ENCODE data around the gene OPHN1. TPM values are rescaled to one million over a fixed set of nuclear protein-coding genes. Genes with fewer than 3 reads are reported as not detected.

OPHN1 gene
- total and polyA plus RNA-seq, 10 of the 15 experiments (the other 5 are each of a cell fraction or from before 2014, with no cell fraction given): under 0.01 to 0.03 (median 0.03) TPM; not detected in 6

DNA sequence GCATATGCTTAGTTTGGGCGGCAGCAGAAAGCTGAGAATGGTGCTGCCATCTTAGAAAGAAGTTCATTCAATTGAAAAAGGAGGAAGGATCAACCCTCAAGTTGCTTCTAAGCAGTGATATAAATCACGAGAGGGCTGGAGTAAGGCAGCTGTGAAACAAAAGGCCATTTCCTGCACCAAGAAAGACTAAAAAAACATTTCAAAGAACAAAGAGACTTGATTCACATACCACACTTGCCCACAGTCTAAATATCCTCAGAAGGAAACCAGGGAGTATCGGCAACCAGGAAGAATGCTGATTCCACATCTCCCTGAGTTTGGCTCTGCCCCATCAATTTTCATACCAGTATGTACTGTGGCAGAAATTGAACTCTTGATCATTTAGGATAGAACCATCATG, 240.1 kb downstream of the OPHN1 start:
- Histone ChIP-seq H3K4me2 (ENCODE audit: control insufficient read depth, insufficient read depth) (no peak overlapping the region), H4K20me1 (ENCODE audit: control insufficient read depth, insufficient read depth) (no peaks in the 10 kb centered on the region), H3K9me3 (replicated peaks; ENCODE audit: control insufficient read depth, insufficient read depth, low read length) (no peaks in the 10 kb centered on the region), H3K4me1 (ENCODE audit: control insufficient read depth, insufficient read depth, low read length) (no peaks in the 10 kb centered on the region), H3K27ac (ENCODE audit: control insufficient read depth, insufficient read depth) (no peak overlapping the region), H3K27me3 (replicated peaks in 1 of 2; ENCODE audit: control insufficient read depth in 2 of 2, insufficient read depth in 2 of 2, low read length in 1 of 2) (no peaks in the 10 kb centered on the region), H2AFZ (ENCODE audit: control insufficient read depth, low read depth, low read length) (no peak overlapping the region), H3K9ac (ENCODE audit: control insufficient read depth, insufficient read depth, low read length) (no peak overlapping the region), H3K36me3 (ENCODE audit: control insufficient read depth in 2 of 2, insufficient read depth in 2 of 2, low read length in 1 of 2) (no peaks in the 10 kb centered on the region), H3K79me2 (ENCODE audit: control insufficient read depth, insufficient read depth, low read length) (no peaks in the 10 kb centered on the region), H3K4me3 (no peak overlapping the region)
- ChIA-PET RAD21 (ENCODE audit: unreplicated experiment) (no interaction called here), SMC1A (ENCODE audit: uncharacterized antibody, unreplicated experiment) (no interaction called here), POLR2A (no interaction called here), CTCF (interaction anchor here (0.7 kb wide), 1 partner anchor 8 kb away, joined by 3 read pairs; no protein-coding TSS in a partner anchor)
- intact Hi-C loops (cut with micrococcal nuclease; ENCODE audit: unreplicated experiment) (no loop called here), in situ Hi-C loops (cut with MboI) (loop anchor here (10.0 to 25.0 kb wide), 2 partner anchors 272 to 1094 kb away; no protein-coding TSS in a partner anchor)
- no peak for FAIRE-seq
- no peak for DNase-seq (ENCODE audit: low read depth, low spot score)
- BruUV-seq (replicated peaks): no TSS peak
- ATAC-seq: no peak
- WGBS (ENCODE audit: insufficient coverage, insufficient replicate concordance, low lambda C conversion rate, missing lambda C conversion rate): 0% methylated on average over 3 of the region's 3 CpGs
- no peak for TF ChIP-seq CREM (IDR thresholded peaks at IDR 0.05; ENCODE audit: low read depth)
- no peak for TF ChIP-seq CHD4 (IDR thresholded peaks at IDR 0.05)
- TF ChIP-seq MYB (IDR thresholded peaks at IDR 0.05; ENCODE audit: borderline replicate concordance, low read depth, low read length): no peak
- no peak for TF ChIP-seq SMAD5 (IDR thresholded peaks at IDR 0.05; ENCODE audit: low read depth)
- TF ChIP-seq, protein P1, sequence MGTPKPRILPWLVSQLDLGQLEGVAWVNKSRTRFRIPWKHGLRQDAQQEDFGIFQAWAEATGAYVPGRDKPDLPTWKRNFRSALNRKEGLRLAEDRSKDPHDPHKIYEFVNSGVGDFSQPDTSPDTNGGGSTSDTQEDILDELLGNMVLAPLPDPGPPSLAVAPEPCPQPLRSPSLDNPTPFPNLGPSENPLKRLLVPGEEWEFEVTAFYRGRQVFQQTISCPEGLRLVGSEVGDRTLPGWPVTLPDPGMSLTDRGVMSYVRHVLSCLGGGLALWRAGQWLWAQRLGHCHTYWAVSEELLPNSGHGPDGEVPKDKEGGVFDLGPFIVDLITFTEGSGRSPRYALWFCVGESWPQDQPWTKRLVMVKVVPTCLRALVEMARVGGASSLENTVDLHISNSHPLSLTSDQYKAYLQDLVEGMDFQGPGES (IDR thresholded peaks at IDR 0.05): no peak
- no peak for TF ChIP-seq ZNF217 (IDR thresholded peaks at IDR 0.05)
- no peak for TF ChIP-seq RUNX3 (IDR thresholded peaks at IDR 0.05; ENCODE audit: low read length)
- TF ChIP-seq, protein P2, sequence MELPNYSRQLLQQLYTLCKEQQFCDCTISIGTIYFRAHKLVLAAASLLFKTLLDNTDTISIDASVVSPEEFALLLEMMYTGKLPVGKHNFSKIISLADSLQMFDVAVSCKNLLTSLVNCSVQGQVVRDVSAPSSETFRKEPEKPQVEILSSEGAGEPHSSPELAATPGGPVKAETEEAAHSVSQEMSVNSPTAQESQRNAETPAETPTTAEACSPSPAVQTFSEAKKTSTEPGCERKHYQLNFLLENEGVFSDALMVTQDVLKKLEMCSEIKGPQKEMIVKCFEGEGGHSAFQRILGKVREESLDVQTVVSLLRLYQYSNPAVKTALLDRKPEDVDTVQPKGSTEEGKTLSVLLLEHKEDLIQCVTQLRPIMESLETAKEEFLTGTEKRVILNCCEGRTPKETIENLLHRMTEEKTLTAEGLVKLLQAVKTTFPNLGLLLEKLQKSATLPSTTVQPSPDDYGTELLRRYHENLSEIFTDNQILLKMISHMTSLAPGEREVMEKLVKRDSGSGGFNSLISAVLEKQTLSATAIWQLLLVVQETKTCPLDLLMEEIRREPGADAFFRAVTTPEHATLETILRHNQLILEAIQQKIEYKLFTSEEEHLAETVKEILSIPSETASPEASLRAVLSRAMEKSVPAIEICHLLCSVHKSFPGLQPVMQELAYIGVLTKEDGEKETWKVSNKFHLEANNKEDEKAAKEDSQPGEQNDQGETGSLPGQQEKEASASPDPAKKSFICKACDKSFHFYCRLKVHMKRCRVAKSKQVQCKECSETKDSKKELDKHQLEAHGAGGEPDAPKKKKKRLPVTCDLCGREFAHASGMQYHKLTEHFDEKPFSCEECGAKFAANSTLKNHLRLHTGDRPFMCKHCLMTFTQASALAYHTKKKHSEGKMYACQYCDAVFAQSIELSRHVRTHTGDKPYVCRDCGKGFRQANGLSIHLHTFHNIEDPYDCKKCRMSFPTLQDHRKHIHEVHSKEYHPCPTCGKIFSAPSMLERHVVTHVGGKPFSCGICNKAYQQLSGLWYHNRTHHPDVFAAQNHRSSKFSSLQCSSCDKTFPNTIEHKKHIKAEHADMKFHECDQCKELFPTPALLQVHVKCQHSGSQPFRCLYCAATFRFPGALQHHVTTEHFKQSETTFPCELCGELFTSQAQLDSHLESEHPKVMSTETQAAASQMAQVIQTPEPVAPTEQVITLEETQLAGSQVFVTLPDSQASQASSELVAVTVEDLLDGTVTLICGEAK (IDR thresholded peaks at IDR 0.05; ENCODE audit: borderline replicate concordance): no peak
- no peak for TF ChIP-seq MEF2A (IDR thresholded peaks at IDR 0.05; ENCODE audit: insufficient read depth, low read depth, low read length)
- TF ChIP-seq, protein P3, sequence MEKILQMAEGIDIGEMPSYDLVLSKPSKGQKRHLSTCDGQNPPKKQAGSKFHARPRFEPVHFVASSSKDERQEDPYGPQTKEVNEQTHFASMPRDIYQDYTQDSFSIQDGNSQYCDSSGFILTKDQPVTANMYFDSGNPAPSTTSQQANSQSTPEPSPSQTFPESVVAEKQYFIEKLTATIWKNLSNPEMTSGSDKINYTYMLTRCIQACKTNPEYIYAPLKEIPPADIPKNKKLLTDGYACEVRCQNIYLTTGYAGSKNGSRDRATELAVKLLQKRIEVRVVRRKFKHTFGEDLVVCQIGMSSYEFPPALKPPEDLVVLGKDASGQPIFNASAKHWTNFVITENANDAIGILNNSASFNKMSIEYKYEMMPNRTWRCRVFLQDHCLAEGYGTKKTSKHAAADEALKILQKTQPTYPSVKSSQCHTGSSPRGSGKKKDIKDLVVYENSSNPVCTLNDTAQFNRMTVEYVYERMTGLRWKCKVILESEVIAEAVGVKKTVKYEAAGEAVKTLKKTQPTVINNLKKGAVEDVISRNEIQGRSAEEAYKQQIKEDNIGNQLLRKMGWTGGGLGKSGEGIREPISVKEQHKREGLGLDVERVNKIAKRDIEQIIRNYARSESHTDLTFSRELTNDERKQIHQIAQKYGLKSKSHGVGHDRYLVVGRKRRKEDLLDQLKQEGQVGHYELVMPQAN (conservative IDR thresholded peaks at IDR 0.05): no peak
- TF ChIP-seq PAX5 (IDR thresholded peaks at IDR 0.05; ENCODE audit: borderline replicate concordance, low read depth, low read length): no peak
- no peak for TF ChIP-seq SP1 (IDR thresholded peaks at IDR 0.05; ENCODE audit: low read depth, low read length)
- TF ChIP-seq, protein P4, sequence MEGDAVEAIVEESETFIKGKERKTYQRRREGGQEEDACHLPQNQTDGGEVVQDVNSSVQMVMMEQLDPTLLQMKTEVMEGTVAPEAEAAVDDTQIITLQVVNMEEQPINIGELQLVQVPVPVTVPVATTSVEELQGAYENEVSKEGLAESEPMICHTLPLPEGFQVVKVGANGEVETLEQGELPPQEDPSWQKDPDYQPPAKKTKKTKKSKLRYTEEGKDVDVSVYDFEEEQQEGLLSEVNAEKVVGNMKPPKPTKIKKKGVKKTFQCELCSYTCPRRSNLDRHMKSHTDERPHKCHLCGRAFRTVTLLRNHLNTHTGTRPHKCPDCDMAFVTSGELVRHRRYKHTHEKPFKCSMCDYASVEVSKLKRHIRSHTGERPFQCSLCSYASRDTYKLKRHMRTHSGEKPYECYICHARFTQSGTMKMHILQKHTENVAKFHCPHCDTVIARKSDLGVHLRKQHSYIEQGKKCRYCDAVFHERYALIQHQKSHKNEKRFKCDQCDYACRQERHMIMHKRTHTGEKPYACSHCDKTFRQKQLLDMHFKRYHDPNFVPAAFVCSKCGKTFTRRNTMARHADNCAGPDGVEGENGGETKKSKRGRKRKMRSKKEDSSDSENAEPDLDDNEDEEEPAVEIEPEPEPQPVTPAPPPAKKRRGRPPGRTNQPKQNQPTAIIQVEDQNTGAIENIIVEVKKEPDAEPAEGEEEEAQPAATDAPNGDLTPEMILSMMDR (IDR thresholded peaks at IDR 0.05 in 2 of 3, conservative IDR thresholded peaks at IDR 0.05 in 1 of 3; ENCODE audit: control insufficient read depth in 2 of 3, extremely low read depth in 1 of 3, insufficient read depth in 1 of 3, low read depth in 3 of 3, low read length in 3 of 3): no peak
- TF ChIP-seq NFYA (IDR thresholded peaks at IDR 0.05; ENCODE audit: borderline replicate concordance, low read depth, low read length): no peak
- no peak for TF ChIP-seq EZH2 (IDR thresholded peaks at IDR 0.05; ENCODE audit: borderline replicate concordance, control insufficient read depth, low read depth, low read length)
- TF ChIP-seq FOS (IDR thresholded peaks at IDR 0.05; ENCODE audit: borderline replicate concordance, extremely low read depth, insufficient read length): no peak
- TF ChIP-seq ZNF384 (IDR thresholded peaks at IDR 0.05; ENCODE audit: borderline replicate concordance, low read depth, low read length): no peak
